HepG2 (cell line): Measurements from ENCODE around the gene MRPL42. TPM values are rescaled to one million over a fixed set of nuclear protein-coding genes. Genes with fewer than 3 reads are reported as not detected.

Experiments
- ATAC-seq: fragments of 200-7000 bp; cut with Tn5 transposase; 3 replicates; pipeline ENCODE4 v1.9.1; 2020; ENCODE audit warnings: mild to moderate bottlenecking, moderate library complexity
- BruUV-seq: library from RNA; stranded (reverse); fragments of 400-500 nt; replicated peaks from 2 replicates; lab custom pipeline; 2021; lab: Mats Ljungman, UMichigan
- CTCF ChIA-PET: fragments of 300-600 bp; formaldehyde crosslinking; extraction: SDS; loops from one replicate; lab custom pipeline; 2021; ENCODE audit warnings: low total read pairs, inconsistent platforms, low intra/inter-chr PET ratio; lab: Yijun Ruan, JAX
- POLR2A ChIA-PET: fragments of 350-600 bp; sonication (Branson Sonifier 250); formaldehyde crosslinking; loops from one replicate; lab custom pipeline; 2020; ENCODE audit warnings: antibody characterized with exemption, inconsistent platforms; lab: Yijun Ruan, JAX
- DNase-seq: peaks from one replicate; pipeline ENCODE4 v3.0.0-alpha.2; 2015; ENCODE audit warnings: low spot score
- FAIRE-seq: peaks from 3 replicates; lab custom pipeline; 2011; peaks lifted over from hg19 to GRCh38; lab: Jason Lieb, UNC
- H2AFZ ChIP-seq: one replicate; pipeline ENCODE4 v1.6.1; 2011; ENCODE audit warnings: low read length, inconsistent platforms
- H3K27ac ChIP-seq: fragments of 300-600 bp; 3 replicates; pipeline ENCODE4 v1.8.0; 2011; ENCODE audit warnings: mixed run types, mild to moderate bottlenecking, mixed read lengths, low read length, inconsistent platforms; ENCODE audit not compliant: insufficient read depth; ENCODE audit errors: extremely low read length
- H3K27me3 ChIP-seq, 2 experiments: fragments of 200-600 bp in 1 of 2; 2 replicates in 1 of 2; 3 replicates in 1 of 2; pipeline versions ENCODE4 v1.6.0 to v1.8.0; 2011; ENCODE audit warnings: low read length in 2 of 2, mild to moderate bottlenecking in 2 of 2, moderate library complexity in 2 of 2, inconsistent platforms in 1 of 2; ENCODE audit not compliant: insufficient read depth in 2 of 2, control insufficient read depth in 1 of 2
- H3K36me3 ChIP-seq, 2 experiments: fragments of 200-600 bp in 1 of 2; replicated peaks in 1 of 2; 2 replicates in 1 of 2; 3 replicates in 1 of 2; pipeline versions ENCODE4 v1.5.1 to v1.8.0; 2011; ENCODE audit warnings: low read length in 2 of 2, inconsistent platforms in 1 of 2; ENCODE audit not compliant: insufficient read depth in 2 of 2, control insufficient read depth in 1 of 2
- H3K4me1 ChIP-seq: 2 replicates; pipeline ENCODE4 v1.5.1; 2012; ENCODE audit warnings: low read length, inconsistent platforms; ENCODE audit not compliant: insufficient read depth
- H3K4me2 ChIP-seq: 2 replicates; pipeline ENCODE4 v1.6.0; 2011; ENCODE audit warnings: low read depth, low read length, inconsistent platforms
- H3K4me3 ChIP-seq, 3 experiments: fragments of 200-600 bp in 1 of 3; sonication (generic), shearing (Covaris generic) in 1 of 3; replicated peaks in 1 of 3; 2 replicates each; pipeline ENCODE4 v1.5.1; 2011 to 2016; ENCODE audit warnings: low read length in 3 of 3, inconsistent platforms in 2 of 3, low read depth in 2 of 3, mild to moderate bottlenecking in 2 of 3, control low read depth in 1 of 3, mixed read lengths in 1 of 3; ENCODE audit not compliant: insufficient read depth in 1 of 3
- H3K79me2 ChIP-seq: one replicate; pipeline ENCODE4 v1.6.1; 2011; ENCODE audit warnings: low read length, inconsistent platforms; ENCODE audit not compliant: insufficient read depth
- H3K9ac ChIP-seq: 2 replicates; pipeline ENCODE4 v1.6.0; 2011; ENCODE audit warnings: mild to moderate bottlenecking, low read depth, low read length, inconsistent platforms; ENCODE audit not compliant: insufficient read depth
- H3K9me3 ChIP-seq: 2 replicates; pipeline ENCODE4 v1.5.1; 2012; ENCODE audit warnings: mild to moderate bottlenecking, low read length
- H4K20me1 ChIP-seq: 2 replicates; pipeline ENCODE4 v1.6.0; 2011; ENCODE audit warnings: inconsistent platforms, mild to moderate bottlenecking, low read length, moderate library complexity; ENCODE audit not compliant: insufficient read depth
- DMAP1 ChIP-seq: IDR thresholded peaks from 2 replicates; pipeline ENCODE4 v1.6.1; 2016
- MATR3 ChIP-seq: sonication (generic); formaldehyde crosslinking; IDR thresholded peaks from 2 replicates; pipeline ENCODE4 v1.4.0; 2020; ENCODE audit warnings: missing genetic modification reagents
- PBX2 ChIP-seq: IDR thresholded peaks from 2 replicates; pipeline ENCODE4 v1.6.1; 2016; ENCODE audit warnings: control low read depth
- ZNF292 ChIP-seq: sonication (generic); formaldehyde crosslinking; IDR thresholded peaks from 2 replicates; pipeline ENCODE4 v1.8.1; 2022; ENCODE audit warnings: mild to moderate bottlenecking, low read depth, missing genetic modification reagents, borderline replicate concordance
- ZNF451 ChIP-seq: sonication (generic); formaldehyde crosslinking; IDR thresholded peaks from 2 replicates; pipeline ENCODE4 v1.5.0; 2020; ENCODE audit warnings: mild to moderate bottlenecking, missing genetic modification reagents
- ZNF552 ChIP-seq: sonication (generic); formaldehyde crosslinking; IDR thresholded peaks from 2 replicates; pipeline ENCODE4 v1.9.0; 2022; ENCODE audit warnings: missing genetic modification reagents, mild to moderate bottlenecking, borderline replicate concordance
- WGBS: methylation state at CpG from one replicate; pipeline ENCODE4 v1.1.6; 2017; ENCODE audit warnings: low lambda C conversion rate; 5-methylcytosine and 5-hydroxymethylcytosine counted together
- in situ Hi-C: cut with HindIII; loops from 2 replicates; pipeline ENCODE4 v1.10.0; 2017; ENCODE audit warnings: low pct_unique_long_range_greater_than_20kb; ENCODE audit not compliant: extremely low pct_ligation_motif_present
- intact Hi-C: fragments of 100-400 bp; cut with micrococcal nuclease; formaldehyde crosslinking; loops from one replicate; pipeline ENCODE4 v1.10.0; 2022; ENCODE audit not compliant: unreplicated experiment
- polyA plus RNA-seq, 8 experiments: library from polyadenylated mRNA; depleted of rRNA in 3 of 8; stranded (reverse) in 7 of 8; unstranded in 1 of 8; fragments of >200 nt; fragmentation: Illumina TruSeq in 4 of 8; extraction: Trizol in 4 of 8; gene quantifications; 2 replicates each; pipeline versions ENCODE4 v1.2.1 to v1.2.3, GENCODE V29; 2011 to 2016; ENCODE audit warnings: low read depth in 4 of 8, missing spikeins in 1 of 8, mixed read lengths in 1 of 8; ENCODE audit not compliant: insufficient read depth in 1 of 8
- total RNA-seq, 5 experiments: library from RNA; depleted of rRNA; stranded (reverse); fragments of >200 nt; fragmentation: Illumina TruSeq; extraction: Trizol; gene quantifications; 2 replicates each; pipeline ENCODE4 v1.2.3, GENCODE V29; 2016; ENCODE audit warnings: low read depth in 1 of 5
- TF ChIP-seq, protein P1 (sequence below): IDR thresholded peaks from 2 replicates; pipeline ENCODE4 v1.4.0; 2020; ENCODE audit warnings: mild to moderate bottlenecking, missing genetic modification reagents
- TF ChIP-seq, protein P2 (sequence below): IDR thresholded peaks from 2 replicates; pipeline ENCODE4 v1.6.1; 2016; ENCODE audit warnings: mild to moderate bottlenecking
- TF ChIP-seq, protein P3 (sequence below): IDR thresholded peaks from 2 replicates; pipeline ENCODE4 v1.6.1; 2018; ENCODE audit warnings: missing genetic modification reagents, mild to moderate bottlenecking, missing compliant biosample characterization

Gene MRPL42
- total and polyA plus RNA-seq, 2 of the 13 experiments (the other 11 are each of a cell fraction or from before 2014, with no cell fraction given) = 93.3 to 148 TPM

DNA sequence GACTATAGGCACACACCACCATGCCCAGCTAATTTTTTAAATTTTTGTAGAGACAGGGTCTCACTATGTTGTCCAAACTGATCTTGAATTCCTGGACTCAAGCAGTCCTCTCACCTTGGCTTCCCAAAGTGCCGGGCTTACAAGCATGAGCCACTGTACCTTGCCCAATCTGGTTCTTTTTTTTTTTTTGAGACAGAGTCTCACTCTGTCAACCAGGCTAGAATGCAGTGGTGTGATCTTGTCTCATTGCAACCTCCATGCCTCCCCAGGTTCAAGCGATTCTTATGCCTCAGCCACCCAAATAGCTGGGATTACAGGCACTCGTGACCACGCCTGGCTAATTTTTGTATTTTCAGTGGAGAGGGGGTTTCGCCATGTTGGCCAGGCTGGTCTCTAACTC lies 15.4 kb downstream of the MRPL42 start:
- FAIRE-seq (no peak), DNase-seq (no peak), ATAC-seq (no peak)
- peaks cover 3% of the 10 kb centered on the region for H3K79me2 ChIP-seq
- no peak overlapping the region for H3K4me2 ChIP-seq
- no peak overlapping the region for H3K4me3 ChIP-seq
- H2AFZ ChIP-seq = no peak overlapping the region
- in situ Hi-C loops (no loop called here), intact Hi-C loops (no loop called here)
- H4K20me1 ChIP-seq = no peaks in the 10 kb centered on the region
- no peak for TF ChIP-seq ZNF451 (CRISPR knock-in tag)
- TF ChIP-seq, protein P1, sequence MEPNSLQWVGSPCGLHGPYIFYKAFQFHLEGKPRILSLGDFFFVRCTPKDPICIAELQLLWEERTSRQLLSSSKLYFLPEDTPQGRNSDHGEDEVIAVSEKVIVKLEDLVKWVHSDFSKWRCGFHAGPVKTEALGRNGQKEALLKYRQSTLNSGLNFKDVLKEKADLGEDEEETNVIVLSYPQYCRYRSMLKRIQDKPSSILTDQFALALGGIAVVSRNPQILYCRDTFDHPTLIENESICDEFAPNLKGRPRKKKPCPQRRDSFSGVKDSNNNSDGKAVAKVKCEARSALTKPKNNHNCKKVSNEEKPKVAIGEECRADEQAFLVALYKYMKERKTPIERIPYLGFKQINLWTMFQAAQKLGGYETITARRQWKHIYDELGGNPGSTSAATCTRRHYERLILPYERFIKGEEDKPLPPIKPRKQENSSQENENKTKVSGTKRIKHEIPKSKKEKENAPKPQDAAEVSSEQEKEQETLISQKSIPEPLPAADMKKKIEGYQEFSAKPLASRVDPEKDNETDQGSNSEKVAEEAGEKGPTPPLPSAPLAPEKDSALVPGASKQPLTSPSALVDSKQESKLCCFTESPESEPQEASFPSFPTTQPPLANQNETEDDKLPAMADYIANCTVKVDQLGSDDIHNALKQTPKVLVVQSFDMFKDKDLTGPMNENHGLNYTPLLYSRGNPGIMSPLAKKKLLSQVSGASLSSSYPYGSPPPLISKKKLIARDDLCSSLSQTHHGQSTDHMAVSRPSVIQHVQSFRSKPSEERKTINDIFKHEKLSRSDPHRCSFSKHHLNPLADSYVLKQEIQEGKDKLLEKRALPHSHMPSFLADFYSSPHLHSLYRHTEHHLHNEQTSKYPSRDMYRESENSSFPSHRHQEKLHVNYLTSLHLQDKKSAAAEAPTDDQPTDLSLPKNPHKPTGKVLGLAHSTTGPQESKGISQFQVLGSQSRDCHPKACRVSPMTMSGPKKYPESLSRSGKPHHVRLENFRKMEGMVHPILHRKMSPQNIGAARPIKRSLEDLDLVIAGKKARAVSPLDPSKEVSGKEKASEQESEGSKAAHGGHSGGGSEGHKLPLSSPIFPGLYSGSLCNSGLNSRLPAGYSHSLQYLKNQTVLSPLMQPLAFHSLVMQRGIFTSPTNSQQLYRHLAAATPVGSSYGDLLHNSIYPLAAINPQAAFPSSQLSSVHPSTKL = no peak
- no peak for TF ChIP-seq PBX2 (CRISPR knock-in tag)
- TF ChIP-seq, protein P2, sequence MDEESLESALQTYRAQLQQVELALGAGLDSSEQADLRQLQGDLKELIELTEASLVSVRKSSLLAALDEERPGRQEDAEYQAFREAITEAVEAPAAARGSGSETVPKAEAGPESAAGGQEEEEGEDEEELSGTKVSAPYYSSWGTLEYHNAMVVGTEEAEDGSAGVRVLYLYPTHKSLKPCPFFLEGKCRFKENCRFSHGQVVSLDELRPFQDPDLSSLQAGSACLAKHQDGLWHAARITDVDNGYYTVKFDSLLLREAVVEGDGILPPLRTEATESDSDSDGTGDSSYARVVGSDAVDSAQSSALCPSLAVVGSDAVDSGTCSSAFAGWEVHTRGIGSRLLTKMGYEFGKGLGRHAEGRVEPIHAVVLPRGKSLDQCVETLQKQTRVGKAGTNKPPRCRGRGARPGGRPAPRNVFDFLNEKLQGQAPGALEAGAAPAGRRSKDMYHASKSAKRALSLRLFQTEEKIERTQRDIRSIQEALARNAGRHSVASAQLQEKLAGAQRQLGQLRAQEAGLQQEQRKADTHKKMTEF = no peak
- no peak for TF ChIP-seq MATR3 (CRISPR knock-in tag)
- TF ChIP-seq, protein P3, sequence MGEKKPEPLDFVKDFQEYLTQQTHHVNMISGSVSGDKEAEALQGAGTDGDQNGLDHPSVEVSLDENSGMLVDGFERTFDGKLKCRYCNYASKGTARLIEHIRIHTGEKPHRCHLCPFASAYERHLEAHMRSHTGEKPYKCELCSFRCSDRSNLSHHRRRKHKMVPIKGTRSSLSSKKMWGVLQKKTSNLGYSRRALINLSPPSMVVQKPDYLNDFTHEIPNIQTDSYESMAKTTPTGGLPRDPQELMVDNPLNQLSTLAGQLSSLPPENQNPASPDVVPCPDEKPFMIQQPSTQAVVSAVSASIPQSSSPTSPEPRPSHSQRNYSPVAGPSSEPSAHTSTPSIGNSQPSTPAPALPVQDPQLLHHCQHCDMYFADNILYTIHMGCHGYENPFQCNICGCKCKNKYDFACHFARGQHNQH (CRISPR knock-in tag) = no peak
- TF ChIP-seq ZNF552 (CRISPR knock-in tag) = no peak
- TF ChIP-seq DMAP1 (CRISPR knock-in tag) = no peak
- TF ChIP-seq ZNF292 (CRISPR knock-in tag) = no peak
- H3K4me1 ChIP-seq = peaks cover 10% of the 10 kb centered on the region; the same call in 1 of the 2 replicates
- no peaks in the 10 kb centered on the region for H3K9me3 ChIP-seq
- H3K27ac ChIP-seq = no peak overlapping the region
- peaks cover 20 to 79% of the 10 kb centered on the region in 2 experiments for H3K36me3 ChIP-seq
- ChIA-PET POLR2A (interaction anchor here (1.2 to 1.7 kb wide), 2 partner anchors 16 to 41 kb away, joined by 4 read pairs; partner anchors contain the start of genes MRPL42 and UBE2N), CTCF (no interaction called here)
- no peaks in the 10 kb centered on the region for H3K27me3 ChIP-seq
- BruUV-seq = no TSS peak
- no peak overlapping the region for H3K9ac ChIP-seq
- 100% methylated on average over 5 of the region's 5 CpGs for WGBS
